NCI-H1930 (cell line): ENCODE results near the gene MSMO1.
"Not testable (repeated sequence)": the region's sequence is repeated elsewhere in the genome, so short reads cannot be mapped to it uniquely, and the experiment has no call there.

Experiments
- DNase-seq, 2 experiments: peaks; one replicate each; lab custom pipeline; 2025; lab: John Stamatoyannopoulos, UW

Gene MSMO1

DNA sequence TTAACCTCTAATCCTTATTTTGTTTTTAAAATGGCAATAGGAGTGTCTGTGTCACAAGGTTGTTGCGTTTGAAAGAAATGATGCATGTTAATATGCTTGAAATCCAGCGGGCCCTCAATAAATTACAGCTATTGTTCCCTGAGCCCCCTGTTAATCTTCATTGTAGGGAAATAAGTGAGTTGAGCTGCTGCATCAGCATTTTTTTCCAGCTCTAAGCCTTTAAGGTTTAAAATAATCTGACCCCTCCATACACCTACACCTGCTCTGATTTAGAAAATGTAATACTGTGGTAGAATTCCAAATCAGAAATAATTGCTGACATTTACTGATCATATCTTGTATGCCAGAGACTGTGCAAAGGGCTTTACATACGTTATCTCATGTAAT, 2.6 kb upstream of the MSMO1 start:
- DNase-seq = no peak

DNA sequence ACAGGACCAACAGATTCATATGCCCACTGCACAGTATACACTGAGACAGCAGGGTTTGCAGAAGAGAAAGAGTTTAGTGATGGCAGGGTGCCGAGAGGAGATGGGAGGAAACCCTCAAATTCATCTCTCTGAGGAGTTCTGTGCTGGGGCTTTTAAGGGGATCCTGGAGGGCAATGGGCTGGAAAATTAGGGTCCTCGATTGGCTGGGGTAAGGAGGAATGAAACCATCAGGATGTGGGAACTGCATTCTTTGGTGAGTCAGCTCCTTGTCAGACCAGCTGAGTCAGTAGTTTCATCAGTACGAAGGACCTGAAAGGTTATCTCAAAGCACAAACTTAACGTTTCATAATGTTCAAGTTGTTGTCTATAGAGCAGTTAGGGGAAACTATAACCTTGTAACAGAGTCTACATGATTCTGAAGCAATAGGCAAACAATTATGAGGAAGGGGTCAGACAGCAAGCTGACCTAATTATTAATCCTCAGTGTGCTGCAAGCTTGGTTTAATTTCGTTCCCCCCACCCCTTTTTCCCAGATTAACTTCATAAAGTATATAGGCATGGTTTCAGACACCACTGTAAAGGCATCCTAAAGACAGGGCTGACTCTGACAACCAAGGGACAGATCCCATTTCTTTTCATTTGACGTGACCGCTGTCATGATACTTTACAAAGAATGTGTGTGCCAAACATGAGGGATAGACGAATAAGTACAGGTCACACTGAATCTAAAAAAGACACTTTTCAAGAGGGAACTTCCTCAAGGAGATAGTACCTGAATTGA, 1.5 kb upstream of the MSMO1 start:
- no peak for DNase-seq

DNA sequence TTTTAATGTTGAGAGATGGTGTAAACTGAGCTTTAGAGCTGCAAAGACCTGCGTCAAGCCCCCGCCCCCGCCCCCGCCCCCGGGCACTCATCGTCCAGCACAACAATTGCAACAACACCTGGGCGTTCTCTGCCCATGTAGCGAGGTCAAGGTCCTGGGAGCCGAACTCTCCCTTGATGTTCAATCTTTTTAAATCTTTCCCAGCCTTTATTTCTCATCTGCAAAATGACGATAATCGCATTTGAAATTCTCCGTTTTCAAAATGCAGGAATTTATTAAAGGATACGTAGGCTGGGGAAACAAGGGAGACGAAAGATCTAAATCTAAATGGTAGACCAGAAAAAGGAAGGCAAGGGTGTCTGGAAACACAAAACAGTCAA, 648 bp upstream of the MSMO1 start:
- no peak for DNase-seq

DNA sequence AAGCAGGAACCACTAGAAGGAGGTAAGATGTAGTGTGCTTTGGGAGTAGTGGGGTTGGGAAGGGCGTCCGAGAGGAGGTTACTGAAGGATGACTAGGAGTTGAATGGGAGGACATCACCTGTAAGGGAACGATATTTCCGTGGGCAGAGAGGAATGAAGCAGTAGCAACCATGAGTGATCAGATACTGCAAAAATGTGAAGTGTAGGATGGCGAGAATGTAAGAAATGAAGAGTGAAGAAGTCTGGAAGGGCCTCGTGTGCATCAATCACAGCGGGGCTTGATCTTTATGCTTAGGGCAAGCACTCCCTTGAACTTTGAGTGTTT, 594 bp downstream of the MSMO1 start:
- DNase-seq = no peak

DNA sequence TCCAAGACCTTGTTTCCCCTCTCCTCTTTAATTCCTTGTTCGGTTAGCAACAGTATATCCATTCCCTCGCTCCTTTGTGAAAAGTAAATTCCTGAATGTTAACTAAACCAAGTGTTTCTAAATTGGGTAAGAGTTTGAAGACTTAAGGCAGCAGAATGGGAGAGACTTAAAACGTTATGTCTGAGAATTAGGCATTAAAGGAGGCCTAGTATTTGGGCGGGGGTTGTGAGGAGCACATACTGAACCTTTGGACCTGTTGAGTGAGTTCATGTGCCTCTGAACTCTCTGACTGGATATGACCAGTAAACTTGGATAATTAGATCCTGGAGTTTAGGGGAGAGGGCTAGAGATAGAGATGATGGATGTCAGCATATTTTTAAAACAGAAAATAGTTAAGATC, 1.2 kb downstream of the MSMO1 start:
- DNase-seq = no peak

DNA sequence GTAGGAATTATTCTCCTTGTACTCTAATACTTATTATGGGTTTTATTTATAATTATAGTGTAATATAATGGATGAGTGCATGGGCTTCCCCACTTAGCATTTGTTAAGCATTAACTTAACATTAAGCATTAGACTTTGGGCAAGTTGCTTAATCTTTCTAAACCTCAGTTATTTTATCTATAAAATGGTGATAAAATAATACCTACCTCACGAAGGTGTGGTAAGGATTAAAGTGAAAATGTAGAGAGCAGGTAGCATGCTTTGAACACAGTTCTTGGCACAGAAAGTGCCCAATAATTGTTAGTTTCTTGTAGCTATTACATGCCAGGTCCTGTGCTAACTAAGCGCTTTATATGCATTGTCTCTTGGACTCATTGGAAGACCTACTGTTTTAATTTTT, 2.6 kb downstream of the MSMO1 start:
- DNase-seq = no peak

DNA sequence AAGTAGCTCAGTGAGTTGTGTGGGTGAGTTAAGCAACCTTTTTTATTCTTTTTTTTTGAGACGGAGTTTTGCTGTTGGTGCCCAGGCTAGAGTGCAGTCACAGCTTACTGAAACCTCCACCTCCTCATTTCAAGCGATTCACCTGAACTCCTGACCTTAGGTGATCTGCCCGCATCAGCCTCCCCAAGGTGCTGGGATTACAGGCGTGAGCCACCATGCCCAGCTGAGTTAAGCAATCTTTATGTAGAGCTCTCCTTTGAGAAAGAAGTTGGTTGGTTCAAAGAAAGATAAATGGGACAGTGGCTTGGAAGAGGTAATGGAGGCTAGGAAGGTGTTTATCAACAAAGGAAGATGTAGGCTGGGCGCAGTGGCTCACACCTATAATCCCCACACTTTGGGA, 3.2 kb downstream of the MSMO1 start:
- DNase-seq = no peak

DNA sequence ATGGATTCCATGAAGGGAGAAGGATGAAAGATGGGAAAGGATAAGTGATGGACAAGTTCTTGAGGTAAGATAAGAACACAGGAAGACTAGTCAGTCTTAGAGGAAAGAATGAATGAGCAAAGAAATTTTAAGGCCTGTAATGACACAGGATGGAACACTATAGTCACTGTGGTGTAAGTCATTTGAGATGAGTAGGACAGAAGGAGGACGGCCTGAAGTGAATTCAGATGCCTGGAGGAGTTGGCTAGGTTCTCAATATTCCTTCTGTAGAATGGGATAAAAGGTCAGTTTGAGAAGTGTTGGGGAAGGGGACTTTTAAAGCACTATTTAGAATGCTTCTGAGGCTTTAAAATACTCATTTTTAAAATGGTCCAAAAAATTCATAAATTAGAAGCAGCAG, 3.9 kb downstream of the MSMO1 start:
- no peak for DNase-seq

DNA sequence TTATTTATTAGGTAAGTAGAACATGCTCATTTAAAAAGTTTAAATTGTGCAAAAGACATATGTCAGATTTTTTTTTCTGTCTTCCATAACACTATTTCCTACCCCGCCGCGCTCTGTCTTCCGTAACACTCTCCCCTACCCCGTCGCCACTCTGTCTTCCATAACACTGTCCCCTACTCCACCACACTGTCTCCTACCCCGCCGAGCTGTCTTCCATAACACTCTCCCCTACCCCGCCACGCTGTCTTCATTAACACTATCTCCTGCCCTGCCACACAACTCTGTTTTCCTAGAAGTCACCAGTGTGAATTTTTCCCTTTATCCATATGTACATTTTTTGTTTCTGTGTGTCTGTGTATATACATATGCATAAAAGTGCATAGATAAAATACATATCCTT, 4.4 kb downstream of the MSMO1 start:
- no peak for DNase-seq

DNA sequence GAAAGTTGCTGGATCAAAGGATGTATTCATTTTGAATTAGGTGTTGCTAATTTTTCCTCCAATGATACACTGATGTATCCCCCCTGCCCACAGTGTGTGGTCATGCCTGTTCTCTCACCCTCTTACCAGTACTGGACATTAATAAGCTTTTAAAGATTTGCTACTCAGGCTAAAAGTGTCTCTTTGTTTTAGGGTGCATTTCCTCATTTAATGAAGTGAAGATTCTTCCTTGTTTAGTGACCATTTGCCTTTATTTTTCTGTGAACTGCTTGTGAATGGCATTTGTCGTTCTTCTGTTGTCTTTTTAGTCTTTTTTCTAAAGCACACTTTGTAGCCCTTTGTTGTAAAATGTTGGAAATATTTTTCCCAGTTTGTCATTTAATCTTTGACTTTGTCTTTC, 5.0 kb downstream of the MSMO1 start:
- no peak for DNase-seq

DNA sequence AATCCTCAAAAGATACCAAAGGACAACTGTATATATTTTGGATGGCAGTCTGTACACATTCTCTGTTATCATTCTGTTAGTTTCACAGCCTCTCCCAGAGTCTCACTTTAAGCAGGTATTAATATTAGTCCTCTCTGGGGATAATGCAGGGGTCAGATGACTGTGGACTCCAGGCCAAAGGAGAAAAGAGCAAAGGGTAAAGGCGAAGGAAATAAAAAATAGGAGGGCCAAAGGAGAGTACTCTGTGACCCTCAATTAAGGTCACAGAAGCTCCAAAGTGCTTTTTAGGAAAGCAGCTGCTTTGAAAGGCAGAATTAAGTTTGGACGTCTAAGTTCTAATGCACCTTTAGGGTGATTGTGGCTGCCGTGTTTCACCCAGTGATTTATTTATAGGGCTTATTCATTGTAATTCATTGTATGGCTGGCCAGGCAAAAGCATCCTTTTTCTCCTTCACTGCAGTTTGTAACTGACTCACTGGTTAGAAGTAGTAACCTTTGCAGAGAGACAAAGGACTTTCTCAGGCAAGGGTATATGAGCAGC, 7.8 kb downstream of the MSMO1 start:
- no peak for DNase-seq

DNA sequence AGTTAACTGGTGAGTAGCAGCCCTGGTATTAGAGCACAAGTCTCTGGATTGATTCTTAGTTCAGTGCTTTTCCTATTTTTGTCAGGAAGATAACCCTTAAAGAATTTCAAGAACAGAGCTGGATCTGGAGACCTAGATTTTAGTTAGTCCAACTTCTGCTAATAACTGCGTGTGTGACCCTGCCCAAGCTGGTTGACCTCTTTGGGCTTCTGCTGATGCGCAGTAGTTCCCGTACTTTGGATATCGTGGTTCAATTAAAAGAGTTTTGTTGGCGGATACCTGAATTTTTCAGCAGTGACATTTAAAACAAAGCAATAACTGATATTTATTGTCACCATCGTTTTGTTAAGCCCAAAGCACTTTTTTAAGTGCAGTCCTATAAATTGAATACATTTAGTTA, 9.3 kb downstream of the MSMO1 start:
- DNase-seq = no peak

DNA sequence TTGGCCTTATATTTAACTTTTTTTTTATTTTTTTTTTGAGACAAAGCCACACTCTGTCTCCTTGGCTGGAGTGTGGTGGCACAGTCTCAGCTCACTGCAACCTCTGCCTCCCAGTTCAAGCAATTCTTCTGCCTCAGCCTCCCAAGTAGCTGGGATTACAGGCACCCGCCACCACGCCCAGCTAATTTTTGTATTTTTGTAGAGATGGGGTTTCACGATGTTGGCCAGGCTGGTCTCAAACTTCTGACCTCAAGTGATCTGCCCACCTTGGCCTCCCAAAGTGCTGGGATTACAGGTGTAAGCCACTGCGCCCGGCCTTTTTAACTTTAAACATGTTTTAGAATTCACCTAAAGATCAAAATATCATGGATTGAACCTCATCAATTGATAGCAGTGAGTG, 14.9 kb downstream of the MSMO1 start:
- DNase-seq = not testable (repeated sequence)

DNA sequence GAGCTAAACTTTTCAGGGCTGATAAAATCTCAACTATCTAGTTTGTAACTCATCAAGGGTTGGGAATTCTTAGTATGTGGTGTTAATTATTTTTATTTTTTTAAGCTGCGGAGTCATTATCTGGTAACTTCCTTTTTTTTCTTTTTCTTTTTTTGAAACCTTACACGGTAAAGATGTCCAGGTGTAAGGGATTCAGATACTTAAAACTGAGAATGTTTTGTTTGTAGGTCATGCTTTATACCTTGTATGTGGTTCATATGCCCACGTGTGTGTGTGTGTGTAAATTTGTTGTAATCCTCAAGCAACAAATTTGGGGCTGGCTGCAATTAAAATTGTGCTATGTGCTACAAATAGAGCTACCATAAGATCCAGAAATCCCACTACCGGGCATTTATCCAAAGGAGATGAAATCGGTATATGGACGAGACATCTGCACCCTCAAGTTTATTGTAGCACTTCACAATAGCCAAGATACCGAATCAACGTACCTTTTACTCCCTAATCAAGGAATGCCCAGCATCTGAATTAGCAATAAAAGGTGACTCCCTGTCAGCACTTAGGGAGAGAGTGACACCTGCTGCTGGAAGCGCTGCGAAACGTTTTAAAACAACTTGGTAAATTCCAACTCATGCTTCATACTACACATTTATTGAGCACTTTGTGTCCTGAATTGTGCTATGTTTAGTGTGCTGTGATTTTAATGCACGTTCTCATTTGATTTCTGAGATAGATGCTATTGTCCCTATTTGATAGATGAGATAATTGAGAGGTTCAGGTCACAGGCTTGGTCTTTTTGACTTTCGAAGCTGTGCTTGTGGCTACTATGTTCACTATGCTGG, 16.1 kb downstream of the MSMO1 start:
- peak; percentile 19 to 27 for DNase-seq

DNA sequence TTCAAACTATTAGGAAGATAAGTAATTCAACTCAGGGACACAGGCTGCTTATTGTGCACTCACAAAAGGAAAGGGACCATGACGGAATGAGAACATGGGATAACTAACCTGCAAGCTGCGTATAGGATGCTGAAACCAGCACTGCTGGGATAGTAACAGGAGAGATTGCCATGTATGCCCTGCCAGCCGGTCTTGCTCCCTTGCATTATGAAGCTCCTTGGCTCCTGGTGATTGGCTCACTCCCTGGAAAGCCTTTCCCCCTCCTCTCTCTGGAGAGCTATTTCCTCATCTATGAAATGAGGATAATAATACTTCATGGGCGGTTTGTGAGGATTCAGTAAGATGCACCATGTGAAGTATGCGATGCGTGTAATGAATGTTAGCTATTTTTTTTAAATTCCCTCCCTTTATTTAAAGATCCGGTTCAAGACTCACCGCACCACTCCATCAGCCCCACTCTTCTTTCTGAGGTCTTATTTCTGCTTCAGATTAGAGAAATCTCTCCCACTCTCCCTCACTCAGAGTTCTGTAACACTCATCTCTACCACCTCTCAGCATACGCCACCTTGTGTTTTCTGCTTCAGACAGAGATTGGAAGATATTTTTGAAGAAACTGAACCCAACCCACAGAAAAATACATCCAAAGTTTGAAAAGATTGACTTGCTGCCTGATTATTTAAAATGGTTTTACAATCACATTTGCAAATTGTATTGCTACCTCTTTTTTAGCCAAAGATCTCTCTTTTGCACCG, 18.4 kb downstream of the MSMO1 start:
- no peak for DNase-seq

DNA sequence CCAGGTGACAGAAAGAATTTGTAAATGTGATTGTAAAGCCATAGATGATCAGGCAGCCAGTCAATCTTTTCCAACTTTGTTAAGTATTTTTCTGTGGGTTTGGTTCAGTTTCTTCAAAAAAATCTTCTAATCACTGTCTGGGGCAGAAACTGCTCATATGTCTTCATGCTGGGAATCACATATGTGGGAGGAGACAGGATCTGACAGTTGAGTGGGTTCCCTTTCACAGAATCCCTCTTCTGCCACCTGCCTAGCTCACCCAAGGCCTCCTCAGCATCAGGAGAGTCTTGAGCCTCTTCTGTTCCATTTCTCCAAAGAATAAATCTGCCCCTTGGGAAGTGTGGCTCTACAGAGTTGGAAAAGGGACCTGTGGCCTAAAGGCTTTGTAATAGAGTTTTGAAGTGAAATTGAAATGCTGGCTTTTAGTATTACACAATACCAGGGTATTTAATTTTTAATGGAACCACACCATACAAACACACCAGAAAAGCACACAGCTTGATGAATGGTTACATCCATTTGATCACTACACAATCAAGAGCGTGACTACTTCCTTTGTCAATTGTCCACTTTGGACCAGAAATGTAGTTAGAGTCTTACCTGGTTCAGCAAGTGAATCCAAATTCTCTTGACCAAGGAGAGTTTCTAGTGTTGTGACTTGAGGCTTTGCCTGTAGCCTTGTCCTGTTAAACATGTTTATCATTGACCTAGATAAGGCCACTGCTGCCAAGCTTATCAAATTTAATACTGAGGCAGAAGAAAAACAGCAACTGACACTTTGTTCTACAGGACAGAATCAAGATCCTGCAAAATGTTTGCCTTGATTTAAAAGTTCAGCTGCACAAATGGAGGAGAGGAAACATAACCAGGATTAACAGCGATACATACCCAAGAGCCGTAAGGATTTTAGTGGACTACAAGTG, 20.4 kb downstream of the MSMO1 start:
- no peak for DNase-seq

DNA sequence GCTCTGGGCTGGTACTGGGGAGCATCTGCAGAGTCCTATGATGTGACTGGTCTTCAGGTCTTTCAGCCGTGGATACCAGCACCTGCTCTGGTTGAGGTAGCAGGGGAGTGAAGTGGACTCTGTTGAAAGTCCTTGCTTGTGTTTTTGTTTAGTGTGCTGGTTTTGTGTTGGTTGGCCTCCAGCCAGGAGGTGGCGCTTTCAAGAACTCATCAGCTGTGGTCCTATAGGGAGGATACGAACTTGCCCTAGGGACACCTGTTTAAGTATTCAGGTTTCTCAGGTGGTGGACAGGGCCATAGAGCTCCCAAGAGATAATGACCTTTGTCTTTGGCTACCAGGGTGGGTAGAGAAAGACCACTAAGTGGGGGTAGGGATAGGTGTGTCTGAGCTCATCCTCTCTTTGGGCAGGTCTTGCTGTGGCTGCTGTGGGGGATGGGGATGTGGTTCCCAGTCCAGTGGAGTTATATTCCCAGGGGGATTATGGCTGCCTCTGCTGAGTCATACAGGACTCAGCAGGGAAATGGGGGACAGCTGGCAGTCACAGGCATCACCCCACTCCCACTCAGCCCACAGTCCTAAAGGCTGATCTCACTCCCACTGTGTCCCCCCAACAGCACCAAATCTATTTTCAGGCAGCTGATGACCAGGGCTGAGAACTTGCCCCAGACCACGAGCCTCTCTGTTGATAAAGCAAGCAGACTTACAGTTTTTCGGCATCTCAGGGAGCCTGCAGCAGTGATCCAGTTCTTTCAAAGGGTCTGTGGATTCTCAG, 24.1 kb downstream of the MSMO1 start:
- no peak for DNase-seq

DNA sequence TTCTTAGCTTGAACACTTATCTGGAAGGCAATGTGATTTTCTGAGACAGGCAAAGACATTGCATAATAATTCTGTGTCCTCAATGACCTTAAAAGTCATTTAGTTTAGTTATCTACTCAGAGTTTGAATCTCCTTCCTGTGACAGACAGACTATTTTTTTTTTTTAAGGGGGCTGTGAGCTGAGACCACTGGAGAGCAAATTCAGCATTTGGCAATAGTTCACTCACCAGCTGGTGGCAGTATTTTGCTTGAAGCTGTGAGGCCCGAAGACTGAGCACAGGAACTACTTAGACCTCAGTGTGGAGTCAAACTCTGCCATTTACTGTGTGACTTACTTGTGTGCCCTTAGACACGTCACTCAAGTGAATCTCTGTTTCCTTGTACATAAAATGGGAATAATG, 28.4 kb downstream of the MSMO1 start:
- peak; percentile 11 to 43 for DNase-seq

DNA sequence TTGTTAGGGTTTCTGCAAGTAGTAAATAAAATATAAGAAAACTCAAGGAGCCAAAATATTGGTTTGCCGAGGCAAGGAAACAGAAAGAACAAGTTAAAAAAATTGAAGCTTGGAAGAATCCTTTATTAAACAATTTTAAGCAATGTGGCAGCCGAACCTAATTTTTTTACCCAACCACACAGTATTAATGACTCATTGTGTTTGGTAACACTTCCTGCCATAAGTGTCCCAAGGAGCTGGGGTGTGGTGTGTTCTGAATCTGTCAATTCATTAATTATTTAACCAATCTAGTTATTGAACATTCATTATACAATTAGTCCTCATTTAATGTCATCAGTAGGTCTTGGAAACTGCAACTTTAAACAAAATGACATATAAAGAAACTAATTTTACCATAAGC, 32.0 kb downstream of the MSMO1 start:
- DNase-seq = no peak

DNA sequence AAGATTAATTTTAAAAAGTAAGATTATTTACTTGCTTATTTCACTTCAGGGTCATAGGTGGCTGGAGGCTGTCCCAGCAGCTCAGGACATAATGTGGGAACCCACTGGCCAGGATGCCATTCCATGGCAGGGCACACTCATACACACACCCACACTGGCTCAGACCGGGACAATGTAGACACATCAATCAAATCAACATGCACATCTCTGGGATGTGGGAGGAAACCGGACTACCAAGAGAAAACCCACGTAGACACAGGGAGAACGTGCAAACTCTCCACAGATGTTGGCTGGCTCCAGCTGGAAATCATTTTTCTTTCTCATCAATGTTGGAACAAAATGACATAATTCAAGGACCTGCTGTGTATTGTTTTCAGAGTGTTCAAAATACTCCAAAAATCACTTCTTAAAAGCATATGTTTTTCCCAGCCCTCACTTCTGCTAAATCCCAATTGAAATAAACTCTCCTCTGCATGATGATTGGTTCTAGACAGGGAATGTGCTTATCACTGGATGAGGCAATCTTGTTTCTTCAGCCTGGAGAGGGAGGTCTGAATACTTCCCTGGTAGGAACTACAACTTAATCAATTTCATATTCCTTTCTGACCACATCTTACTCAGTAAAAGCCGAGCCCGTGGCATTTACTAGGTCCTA, 32.7 kb downstream of the MSMO1 start:
- no peak for DNase-seq
